Psoas muscle (tissue), 8 donors: Measurements from ENCODE around the gene PLEKHM2. TPM values are rescaled to one million over a fixed set of nuclear protein-coding genes. Genes with fewer than 3 reads are reported as not detected.
A peak's percentile ranks its signal among the peaks of the same experiment; 100 is the strongest.

Experiments
- ATAC-seq, 4 donors: fragments of 200-7000 bp; cut with Tn5 transposase; one replicate each; pipeline ENCODE4 v1.9.1; 2020; ENCODE audit warnings: moderate library complexity in 3 of 4, mild to moderate bottlenecking in 2 of 4
- DNase-seq, 2 donors: peaks; one replicate each; pipeline ENCODE4 v3.0.0-alpha.2; 2020
- H3K27ac ChIP-seq: fragments of 200-600 bp; one replicate; pipeline ENCODE4 v1.8.0; 2022
- H3K27me3 ChIP-seq, 3 donors: fragments of 200-600 bp in 1 of 3; one replicate each; pipeline versions ENCODE4 v1.6.1 to v1.8.0; 2013 to 2022; ENCODE audit warnings: low read length in 2 of 3, mild to moderate bottlenecking in 2 of 3, moderate library complexity in 1 of 3; ENCODE audit not compliant: insufficient read depth in 3 of 3
- H3K36me3 ChIP-seq, 2 donors: fragments of 200-600 bp in 1 of 2; one replicate each; pipeline versions ENCODE4 v1.6.1 to v1.8.0; 2013 to 2022; ENCODE audit warnings: low read depth in 1 of 2, mild to moderate bottlenecking in 1 of 2, moderate library complexity in 1 of 2; ENCODE audit not compliant: insufficient read depth in 1 of 2
- H3K4me1 ChIP-seq: fragments of 200-600 bp; one replicate; pipeline ENCODE4 v1.8.0; 2022
- H3K4me3 ChIP-seq: fragments of 200-600 bp; one replicate; pipeline ENCODE4 v1.8.0; 2022; ENCODE audit warnings: mild to moderate bottlenecking
- H3K9me3 ChIP-seq: fragments of 200-600 bp; one replicate; pipeline ENCODE4 v1.8.0; 2022
- CTCF ChIP-seq: fragments of 200-600 bp; IDR thresholded peaks from one replicate; pipeline ENCODE4 v1.8.0; 2022; ENCODE audit warnings: antibody characterized with exemption
- WGBS, 3 donors: extraction: QIAGEN DNeasy Blood & Tissue Kit; methylation state at CpG; one replicate each; pipeline versions ENCODE4 v1.1.6 to v1.1.7; 2013; 5-methylcytosine and 5-hydroxymethylcytosine counted together
- intact Hi-C, 2 donors: fragments of 100-400 bp; cut with DNase I; formaldehyde crosslinking; loops; one replicate each; pipeline versions ENCODE4 v1.11.0 to v1.14.2; 2022
- polyA plus RNA-seq, 3 donors: library from polyadenylated mRNA; stranded (reverse); fragments of 200-250 nt; gene quantifications; one replicate each; pipeline ENCODE4 v1.2.3, GENCODE V29; 2013
- total RNA-seq, 4 donors: library from RNA; stranded (reverse); fragmentation: NEBNext Ultra II Directional in 2 of 4; extraction: Animal tissue kit (Norgen Biotek cat#: 25700) in 2 of 4; gene quantifications; one replicate each; pipeline versions ENCODE4 v1.2.1 to v1.2.4, GENCODE V29; 2021 to 2023
- donor health status: healthy with polysubstance abuse.
- donor health status: DM: no; HTN: no; CAD: no; lungs with moderate emphysema.
- donor health status: Bipolar disorder and iron deficiency.
- donor health status: healthy.
- donor health status: DM: yes; HTN: yes; CAD: no.
- donor health status: DM: no; HTN: no; CAD: no.
- donor health status: DM: no; HTN: no; CAD: no.
- donor health status: DM: yes; HTN: yes; CAD: no.

The PLEKHM2 gene
- total and polyA plus RNA-seq, 7 donors: 78.1 to 177 (median 148) TPM

GRCh38 chr1:15733218-15733725 is 49.2 kb downstream of the PLEKHM2 start:
- peak overlapping the region; percentile 23 for H3K27ac ChIP-seq
- H3K9me3 ChIP-seq: no peaks in the 10 kb centered on the region
- no peaks in the 10 kb centered on the region for H3K27me3 ChIP-seq
- 78 to 85% (median 83%) methylated on average over 11 of the region's 11 CpGs for WGBS, 3 donors
- DNase-seq (no peak), ATAC-seq (no peak)
- H3K36me3 ChIP-seq: peaks cover 3 to 64% of the 10 kb centered on the region in 2 donors
- intact Hi-C loops: no loop called here
- TF ChIP-seq CTCF: no peak
- H3K4me1 ChIP-seq: peaks cover 29% of the 10 kb centered on the region
- no peak overlapping the region for H3K4me3 ChIP-seq

GRCh38 chr1:15733726-15734226 is 49.7 kb downstream of the PLEKHM2 start:
- Histone ChIP-seq H3K36me3 (peaks cover under 1 to 59% of the 10 kb centered on the region in 2 donors), H3K27me3 (no peaks in the 10 kb centered on the region), H3K27ac (no peak overlapping the region), H3K9me3 (no peaks in the 10 kb centered on the region), H3K4me1 (peaks cover 24% of the 10 kb centered on the region), H3K4me3 (no peak overlapping the region)
- DNase-seq: no peak
- ATAC-seq: no peak
- intact Hi-C loops: no loop called here
- TF ChIP-seq CTCF: no peak
- WGBS, 3 donors: 87 to 91% (median 89%) methylated on average over 26 to 27 of the region's 27 CpGs

- Histone ChIP-seq H3K4me3 (no peak overlapping the region), H3K36me3 (peaks cover 0 to 54% of the 10 kb centered on the region in 2 donors), H3K27me3 (no peaks in the 10 kb centered on the region), H3K9me3 (no peaks in the 10 kb centered on the region), H3K27ac (peak overlapping the region; percentile 95), H3K4me1 (peaks cover 19% of the 10 kb centered on the region)
- no peak for ATAC-seq
- TF ChIP-seq CTCF: no peak
- DNase-seq: no peak
- intact Hi-C loops: no loop called here
- 68 to 76% (median 72%) methylated on average over 13 of the region's 13 CpGs for WGBS, 3 donors
Observed at GRCh38 chr1:15734296-15734695, 50.2 kb downstream of the PLEKHM2 start.

- peaks cover 0 to 54% of the 10 kb centered on the region in 2 donors for H3K36me3 ChIP-seq
- H3K27me3 ChIP-seq: no peaks in the 10 kb centered on the region
- TF ChIP-seq CTCF: no peak
- DNase-seq (peak in 1 of 2 donors; percentile 44), ATAC-seq (no peak)
- 65 to 82% (median 75%) methylated on average over 17 of the region's 17 CpGs for WGBS, 3 donors
- H3K27ac ChIP-seq: peak overlapping the region; percentile 95
- intact Hi-C loops: loop anchor here (5.0 kb wide), 2 partner anchors 153 to 208 kb away; partner anchors contain the start of gene DNAJC16 (in 1 of the 2)
- peaks cover 19% of the 10 kb centered on the region for H3K4me1 ChIP-seq
- H3K4me3 ChIP-seq: no peak overlapping the region
- no peaks in the 10 kb centered on the region for H3K9me3 ChIP-seq
Observed at GRCh38 chr1:15734901-15735300, 50.8 kb downstream of the PLEKHM2 start.
